IMR-90 (cell line): ENCODE measurements around the gene TEKT1. TPM values are rescaled to one million over a fixed set of nuclear protein-coding genes. Genes with fewer than 3 reads are reported as not detected.

Experiments
- ATAC-seq: fragments of 200-7000 bp; cut with Tn5 transposase; 2 replicates; pipeline ENCODE4 v1.9.1; 2020; ENCODE audit warnings: low read depth, mild to moderate bottlenecking, moderate library complexity
- BruUV-seq: library from RNA; stranded (reverse); fragments of 400-500 nt; replicated peaks from 2 replicates; lab custom pipeline; 2021; lab: Mats Ljungman, UMichigan
- CTCF ChIA-PET: fragments of 300-600 bp; formaldehyde crosslinking; extraction: SDS; loops from one replicate; lab custom pipeline; 2021; ENCODE audit warnings: antibody characterized with exemption; lab: Yijun Ruan, JAX
- POLR2A ChIA-PET: fragments of 300-600 bp; sonication (Branson Sonifier 250); formaldehyde crosslinking; loops from one replicate; lab custom pipeline; 2022; ENCODE audit warnings: antibody characterized with exemption; ENCODE audit not compliant: unreplicated experiment; lab: Charles Lee
- DNase-seq: peaks from one replicate; pipeline ENCODE4 v3.0.0; 2013
- H2AFZ ChIP-seq: replicated peaks from 2 replicates; pipeline ENCODE3; 2013; ENCODE audit warnings: low read length, mild to moderate bottlenecking; ENCODE audit not compliant: poor library complexity
- H2AK5ac ChIP-seq: 2 replicates; pipeline ENCODE4 v1.6.1; 2013; ENCODE audit warnings: low read depth, low read length, inconsistent platforms
- H2AK9ac ChIP-seq: replicated peaks from 2 replicates; pipeline ENCODE3; 2013; ENCODE audit warnings: mild to moderate bottlenecking, low read depth, low read length, moderate library complexity; ENCODE audit not compliant: poor library complexity
- H2BK120ac ChIP-seq: 2 replicates; pipeline ENCODE4 v1.6.1; 2013; ENCODE audit warnings: low read depth, low read length, inconsistent platforms
- H2BK15ac ChIP-seq: 3 replicates; pipeline ENCODE4 v1.6.1; 2013; ENCODE audit warnings: low read depth, low read length, inconsistent platforms
- H2BK20ac ChIP-seq: 2 replicates; pipeline ENCODE4 v1.6.1; 2013; ENCODE audit warnings: low read depth, mild to moderate bottlenecking, inconsistent platforms, low read length, moderate library complexity
- H2BK5ac ChIP-seq: 2 replicates; pipeline ENCODE4 v1.6.1; 2013; ENCODE audit warnings: mild to moderate bottlenecking, low read depth, low read length, inconsistent platforms; ENCODE audit not compliant: poor library complexity, severe bottlenecking
- H3K14ac ChIP-seq: replicated peaks from 2 replicates; pipeline ENCODE4 v1.6.1; 2013; ENCODE audit warnings: low read depth, low read length, inconsistent platforms
- H3K18ac ChIP-seq: 2 replicates; pipeline ENCODE4 v1.6.1; 2013; ENCODE audit warnings: low read depth, low read length, control low read depth
- H3K23ac ChIP-seq: 2 replicates; pipeline ENCODE4 v1.6.1; 2013; ENCODE audit warnings: low read depth, low read length, inconsistent platforms
- H3K27ac ChIP-seq: 2 replicates; pipeline ENCODE4 v1.5.1; 2013; ENCODE audit warnings: mild to moderate bottlenecking, control low read depth, low read length; ENCODE audit not compliant: insufficient read depth
- H3K27me3 ChIP-seq: 2 replicates; pipeline ENCODE4 v1.6.1; 2013; ENCODE audit warnings: low read length; ENCODE audit not compliant: control insufficient read depth, insufficient read depth
- H3K36me3 ChIP-seq: 2 replicates; pipeline ENCODE4 v1.6.1; 2013; ENCODE audit warnings: low read length, mixed read lengths; ENCODE audit not compliant: control insufficient read depth, insufficient read depth
- H3K4ac ChIP-seq: 2 replicates; pipeline ENCODE4 v1.6.1; 2013; ENCODE audit warnings: low read depth, low read length, inconsistent platforms
- H3K4me1 ChIP-seq: 2 replicates; pipeline ENCODE4 v1.6.1; 2013; ENCODE audit warnings: low read length, mixed read lengths; ENCODE audit not compliant: control insufficient read depth, insufficient read depth
- H3K4me2 ChIP-seq: 2 replicates; pipeline ENCODE4 v1.6.1; 2013; ENCODE audit warnings: low read depth, mild to moderate bottlenecking, control low read depth, low read length, moderate library complexity
- H3K4me3 ChIP-seq: 2 replicates; pipeline ENCODE4 v1.5.1; 2013; ENCODE audit warnings: low read depth, mild to moderate bottlenecking, control low read depth, low read length, moderate library complexity; ENCODE audit not compliant: insufficient read depth
- H3K56ac ChIP-seq: 2 replicates; pipeline ENCODE4 v1.6.1; 2013; ENCODE audit warnings: low read length, inconsistent platforms; ENCODE audit not compliant: insufficient read depth; ENCODE audit errors: extremely low read depth
- H3K79me1 ChIP-seq, 2 experiments: 2 replicates each; pipeline ENCODE4 v1.6.1; 2013; ENCODE audit warnings: low read length in 2 of 2, inconsistent platforms in 1 of 2, low read depth in 1 of 2
- H3K9ac ChIP-seq: 2 replicates; pipeline ENCODE4 v1.6.1; 2013; ENCODE audit warnings: low read depth, low read length, control low read depth
- H3K9me1 ChIP-seq: 2 replicates; pipeline ENCODE4 v1.6.1; 2013; ENCODE audit warnings: low read length, inconsistent platforms; ENCODE audit not compliant: insufficient read depth
- H3K9me3 ChIP-seq: 2 replicates; pipeline ENCODE4 v1.6.1; 2013; ENCODE audit warnings: low read length; ENCODE audit not compliant: control insufficient read depth, insufficient read depth
- H4K20me1 ChIP-seq: 2 replicates; pipeline ENCODE4 v1.6.1; 2013; ENCODE audit warnings: low read length, inconsistent platforms; ENCODE audit not compliant: insufficient read depth
- H4K5ac ChIP-seq: 2 replicates; pipeline ENCODE4 v1.6.1; 2013; ENCODE audit warnings: mild to moderate bottlenecking, low read depth, low read length, control low read depth
- H4K8ac ChIP-seq, 2 experiments: 2 replicates each; pipeline ENCODE4 v1.6.1; 2013; ENCODE audit warnings: low read depth in 2 of 2, low read length in 2 of 2, control low read depth in 1 of 2, inconsistent platforms in 1 of 2
- H4K91ac ChIP-seq: 2 replicates; pipeline ENCODE4 v1.6.1; 2013; ENCODE audit warnings: low read depth, low read length, inconsistent platforms; ENCODE audit not compliant: insufficient read depth
- BHLHE40 ChIP-seq: fragments of 150-350 bp; IDR thresholded peaks from 2 replicates; pipeline ENCODE4 v1.6.1; 2016; ENCODE audit warnings: mild to moderate bottlenecking, low read depth, low read length
- CEBPB ChIP-seq: IDR thresholded peaks from 2 replicates; pipeline ENCODE4 v1.6.1; 2012; ENCODE audit warnings: low read depth, low read length, improper control_type of control experiment
- CHD1 ChIP-seq: IDR thresholded peaks from 2 replicates; pipeline ENCODE4 v1.6.1; 2012; ENCODE audit warnings: low read depth, low read length, improper control_type of control experiment
- CTCF ChIP-seq: conservative IDR thresholded peaks from 2 replicates; pipeline ENCODE4 v1.5.1; 2012; ENCODE audit warnings: mild to moderate bottlenecking, low read depth, low read length, improper control_type of control experiment
- ELK1 ChIP-seq: fragments of 150-350 bp; IDR thresholded peaks from 2 replicates; pipeline ENCODE4 v1.6.1; 2016; ENCODE audit warnings: low read depth, mild to moderate bottlenecking, low read length, moderate library complexity, borderline replicate concordance
- FOS ChIP-seq: fragments of 150-350 bp; IDR thresholded peaks from 2 replicates; pipeline ENCODE4 v1.6.1; 2016; ENCODE audit warnings: low read depth, low read length
- MAFK ChIP-seq: IDR thresholded peaks from 2 replicates; pipeline ENCODE4 v1.6.1; 2012; ENCODE audit warnings: low read depth, low read length, improper control_type of control experiment
- MAZ ChIP-seq: IDR thresholded peaks from 2 replicates; pipeline ENCODE4 v1.6.1; 2012; ENCODE audit warnings: low read depth, mild to moderate bottlenecking, low read length, improper control_type of control experiment, moderate library complexity, borderline replicate concordance
- MXI1 ChIP-seq: IDR thresholded peaks from 2 replicates; pipeline ENCODE4 v1.6.1; 2012; ENCODE audit warnings: low read depth, mild to moderate bottlenecking, low read length, moderate library complexity, borderline replicate concordance
- POLR2A ChIP-seq: IDR thresholded peaks from 2 replicates; pipeline ENCODE4 v1.6.1; 2012; ENCODE audit warnings: mild to moderate bottlenecking, low read depth, low read length
- RAD21 ChIP-seq: IDR thresholded peaks from 2 replicates; pipeline ENCODE4 v1.6.1; 2012; ENCODE audit warnings: low read length, improper control_type of control experiment
- RCOR1 ChIP-seq: IDR thresholded peaks from 2 replicates; pipeline ENCODE4 v1.6.1; 2012; ENCODE audit warnings: mild to moderate bottlenecking, low read length, improper control_type of control experiment; ENCODE audit not compliant: insufficient replicate concordance
- RFX5 ChIP-seq: IDR thresholded peaks from 2 replicates; pipeline ENCODE4 v1.8.0; 2012; ENCODE audit warnings: low read depth, mild to moderate bottlenecking, low read length, moderate library complexity
- SMC3 ChIP-seq: fragments of 150-350 bp; IDR thresholded peaks from 2 replicates; pipeline ENCODE4 v1.6.1; 2016; ENCODE audit warnings: low read depth, mild to moderate bottlenecking, antibody characterized with exemption, low read length, moderate library complexity
- USF2 ChIP-seq: fragments of 150-350 bp; IDR thresholded peaks from 2 replicates; pipeline ENCODE4 v1.6.1; 2017; ENCODE audit warnings: mild to moderate bottlenecking, antibody characterized with exemption, low read length, low read depth
- WGBS, 2 experiments: methylation state at CpG; one replicate each; pipeline versions ENCODE4 v1.1.5 to v1.1.7; 2013; ENCODE audit warnings: missing lambda C conversion rate in 2 of 2; ENCODE audit not compliant: insufficient read length in 1 of 2; ENCODE audit errors: extremely low coverage in 2 of 2; 5-methylcytosine and 5-hydroxymethylcytosine counted together
- dilution Hi-C: fragments of 300-500 bp; cut with HindIII; formaldehyde crosslinking; loops from one replicate; pipeline ENCODE4 v1.14.3; 2018; ENCODE audit warnings: low sequenced_read_pairs; ENCODE audit not compliant: unreplicated experiment
- in situ Hi-C: fragments of 300-500 bp; cut with MboI; formaldehyde crosslinking; loops from 3 replicates; pipeline ENCODE4 v1.14.3; 2019; ENCODE audit warnings: low sequenced_read_pairs, inconsistent platforms, mixed read lengths
- intact Hi-C: fragments of 100-400 bp; cut with micrococcal nuclease; formaldehyde crosslinking; loops from 2 replicates; pipeline ENCODE4 v1.10.0; 2022
- polyA plus RNA-seq, 3 experiments: library from polyadenylated mRNA; depleted of rRNA; stranded (reverse); fragments of >200 nt; gene quantifications; 2 replicates each; pipeline ENCODE4 v1.2.3, GENCODE V29; 2012; ENCODE audit warnings: low replicate concordance in 1 of 3
- total RNA-seq: library from RNA; depleted of rRNA; stranded (reverse); fragments of >200 nt; gene quantifications from 2 replicates; pipeline ENCODE4 v1.2.3, GENCODE V29; 2012

Gene TEKT1
- total and polyA plus RNA-seq, 2 of the 4 experiments (the other 2 are of a cell fraction): not detected

GRCh38 chr17:6755281-6755680 is 76.2 kb downstream of the TEKT1 start:
- H3K36me3 ChIP-seq: no peaks in the 10 kb centered on the region
- peak overlapping the region; percentile 49; the same call in 1 of the 2 replicates for H3K23ac ChIP-seq
- H2AK9ac ChIP-seq: no peak overlapping the region
- no peaks in the 10 kb centered on the region for H4K20me1 ChIP-seq
- ChIA-PET POLR2A (no interaction called here), CTCF (no interaction called here)
- H4K8ac ChIP-seq: peak overlapping the region; percentile 43 to 72; a peak in 2 of 4 replicates
- intact Hi-C loops: loop anchor here (10.0 kb wide), 1 partner anchor 90 kb away; no protein-coding TSS in a partner anchor
- peak overlapping the region; percentile 86 for H2AFZ ChIP-seq
- H3K9me3 ChIP-seq: no peaks in the 10 kb centered on the region
- 0 out of 3 replicates have a peak overlapping the region, but pooled peaks have one; percentile 41 for H2BK15ac ChIP-seq
- H3K14ac ChIP-seq: peak overlapping the region; percentile 7; the same call in 1 of the 2 replicates
- no peak overlapping the region for H3K4me3 ChIP-seq
- H3K4me2 ChIP-seq: 0 out of 2 replicates have a peak overlapping the region, but pooled peaks have one; percentile 64
- peak overlapping the region; percentile 66 for H2BK120ac ChIP-seq
- dilution Hi-C loops: no loop called here
- H3K56ac ChIP-seq: no peak overlapping the region
- no peak overlapping the region; the same call in 1 of the 2 replicates for H3K18ac ChIP-seq
- peak overlapping the region; percentile 69 for H2BK20ac ChIP-seq
- 0 out of 2 replicates have a peak overlapping the region, but pooled peaks have one; percentile 30 for H3K27ac ChIP-seq
- TF ChIP-seq MXI1 (no peak), SMC3 (no peak), FOS (no peak), USF2 (no peak), CHD1 (no peak), BHLHE40 (no peak), CEBPB (no peak), RAD21 (no peak), RCOR1 (no peak), ELK1 (no peak), RFX5 (no peak), MAZ (no peak), MAFK (no peak), POLR2A (no peak), CTCF (no peak)
- H4K5ac ChIP-seq: peak overlapping the region; percentile 47; the same call in 1 of the 2 replicates
- H4K91ac ChIP-seq: peak overlapping the region; percentile 66
- H3K4ac ChIP-seq: peak overlapping the region; percentile 55
- ATAC-seq (no peak), DNase-seq (no peak)
- H3K27me3 ChIP-seq: no peaks in the 10 kb centered on the region
- no peak overlapping the region for H2BK5ac ChIP-seq
- in situ Hi-C loops: no loop called here
- H3K4me1 ChIP-seq: peaks cover 15% of the 10 kb centered on the region
- H2AK5ac ChIP-seq: no peak overlapping the region
- WGBS, 2 experiments: no CpG with 5 or more reads among the region's 5 CpGs
- no peaks in the 10 kb centered on the region for H3K79me1 ChIP-seq
- H3K9ac ChIP-seq: 0 out of 2 replicates have a peak overlapping the region, but pooled peaks have one; percentile 45
- no TSS peak for BruUV-seq
- H3K9me1 ChIP-seq: peaks cover 12% of the 10 kb centered on the region
